ENCODE results near the gene CAPN11. TPM values are rescaled to one million over a fixed set of nuclear protein-coding genes. Genes with fewer than 3 reads are reported as not detected.

The CAPN11 gene
- total and polyA plus RNA-seq, 7 experiments from 2014 or later = 0.66 TPM; not detected in 6

- no peak for ATAC-seq
- Histone ChIP-seq H3K36me3 (ENCODE audit: control insufficient read depth in 2 of 3, insufficient read depth in 3 of 3, low read length in 3 of 3) (no peaks in the 10 kb centered on the region), H3K4me1 (ENCODE audit: control insufficient read depth in 2 of 2, insufficient read depth in 2 of 2, low read length in 2 of 2) (no peaks in the 10 kb centered on the region), H3K4me3 (ENCODE audit: low read length) (no peak overlapping the region), H3K9me3 (ENCODE audit: control insufficient read depth in 2 of 3, low read length in 3 of 3) (no peaks in the 10 kb centered on the region), H3K27ac (ENCODE audit: low read depth, low read length) (no peak overlapping the region), H3K27me3 (ENCODE audit: control insufficient read depth in 2 of 2, insufficient read depth in 2 of 2, low read length in 2 of 2) (no peaks in the 10 kb centered on the region)
- peaks cover 0 to 2% (median 0%) of the 10 kb centered on the region in 7 donors for H3K4me1 Mint-ChIP-seq
- no peaks in the 10 kb centered on the region for H3K36me3 Mint-ChIP-seq
- DNase-seq = no peak
- H3K27me3 Mint-ChIP-seq = peaks cover 0 to 17% (median 5%) of the 10 kb centered on the region in 5 donors
- intact Hi-C loops (cut with micrococcal nuclease) = no loop called here
- H3K9me3 Mint-ChIP-seq = no peaks in the 10 kb centered on the region
- POLR2A ChIA-PET = no interaction called here
- H3K4me3 Mint-ChIP-seq = no peak overlapping the region
- H3K27ac Mint-ChIP-seq = no peak overlapping the region
- CTCF ChIA-PET = no interaction called here
These were observed 43.2 kb downstream of the CAPN11 start for GRCh38 chr6:44201638-44202303.

DNA sequence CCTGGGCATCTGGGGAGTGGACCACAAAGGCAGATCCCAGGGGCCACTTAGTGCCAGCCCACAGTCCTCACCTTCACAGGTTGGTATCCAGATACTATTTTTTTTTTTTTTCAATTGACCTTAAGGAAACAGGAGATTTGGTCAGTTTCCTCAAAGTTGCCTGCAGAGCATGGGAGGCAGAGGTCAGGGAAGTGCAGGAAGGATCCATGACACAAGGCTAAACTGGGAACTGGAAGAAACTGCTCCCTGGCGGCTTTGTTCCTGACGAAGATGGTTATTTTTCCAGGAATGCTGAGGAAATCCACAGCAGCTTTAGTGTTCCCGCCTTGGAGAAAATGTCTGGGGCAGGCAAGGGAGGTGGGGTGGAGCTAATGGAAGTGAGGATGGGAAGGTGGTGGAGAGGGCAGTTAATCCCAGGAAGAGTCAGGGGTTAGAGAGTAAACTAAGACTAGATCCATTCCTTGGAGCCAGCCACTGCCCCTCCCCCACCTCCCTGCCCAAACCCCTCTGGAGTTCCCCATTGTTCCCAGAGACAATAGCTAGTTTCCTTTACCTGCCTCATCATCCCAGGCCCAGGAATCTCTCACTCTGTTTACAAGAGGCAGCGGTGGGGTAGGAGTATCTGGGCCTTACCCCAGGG is 43.8 kb downstream of the CAPN11 start:
- Histone ChIP-seq H3K27ac (ENCODE audit: low read depth, low read length) (no peak overlapping the region), H3K27me3 (ENCODE audit: control insufficient read depth in 2 of 2, insufficient read depth in 2 of 2, low read length in 2 of 2) (no peaks in the 10 kb centered on the region), H3K9me3 (ENCODE audit: control insufficient read depth in 2 of 3, low read length in 3 of 3) (no peaks in the 10 kb centered on the region), H3K4me1 (ENCODE audit: control insufficient read depth in 2 of 2, insufficient read depth in 2 of 2, low read length in 2 of 2) (no peaks in the 10 kb centered on the region), H3K36me3 (ENCODE audit: control insufficient read depth in 2 of 3, insufficient read depth in 3 of 3, low read length in 3 of 3) (no peaks in the 10 kb centered on the region), H3K4me3 (ENCODE audit: low read length) (no peak overlapping the region)
- peaks cover 0 to 17% (median 5%) of the 10 kb centered on the region in 5 donors for H3K27me3 Mint-ChIP-seq
- H3K27ac Mint-ChIP-seq = peak overlapping the region in 1 of 9 donors; percentile 62
- ATAC-seq (no peak), DNase-seq (no peak)
- H3K36me3 Mint-ChIP-seq = no peaks in the 10 kb centered on the region
- CTCF ChIA-PET = no interaction called here
- H3K4me1 Mint-ChIP-seq = peaks cover 0 to 2% (median 0%) of the 10 kb centered on the region in 7 donors
- intact Hi-C loops (cut with micrococcal nuclease) = no loop called here
- POLR2A ChIA-PET = no interaction called here
- H3K9me3 Mint-ChIP-seq = no peaks in the 10 kb centered on the region
- H3K4me3 Mint-ChIP-seq = no peak overlapping the region

DNA sequence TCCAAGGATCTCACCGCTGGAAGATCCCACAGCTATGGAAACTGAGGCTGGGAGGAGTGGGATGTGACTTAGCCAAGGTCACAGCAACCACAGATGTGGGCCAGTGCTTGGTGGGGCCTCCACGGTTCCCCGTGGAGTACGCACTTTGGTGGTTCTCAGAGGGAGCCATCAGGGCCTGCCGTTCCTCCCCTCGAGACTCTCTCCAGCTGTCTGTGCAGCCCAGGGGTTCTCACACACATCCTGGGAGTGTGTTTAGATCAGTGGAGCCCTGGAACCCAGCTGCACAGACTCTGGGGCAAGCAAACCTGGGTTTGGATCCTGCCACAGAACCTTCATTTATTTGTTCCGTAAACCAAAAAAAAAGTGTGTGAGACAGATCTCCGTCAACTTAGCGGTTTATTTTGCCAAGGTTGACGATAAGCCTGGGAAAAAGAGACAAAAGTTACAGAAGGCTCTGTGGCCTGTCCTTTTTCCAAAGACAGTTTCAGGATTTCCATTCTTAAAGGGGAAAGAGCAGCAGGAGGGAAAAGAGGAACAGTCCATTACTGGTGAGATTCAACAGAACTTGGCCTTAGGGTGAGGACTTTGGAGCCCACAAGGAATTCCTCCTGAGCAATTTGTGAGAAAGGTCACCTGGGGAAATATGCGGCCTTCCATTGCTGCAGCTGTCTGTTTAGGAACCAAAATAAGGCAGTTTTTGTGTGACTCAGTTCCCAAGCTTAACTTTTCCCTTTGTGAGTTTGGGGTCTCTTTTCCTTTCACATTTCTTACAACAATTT is 44.5 kb downstream of the CAPN11 start:
- ATAC-seq (no peak), DNase-seq (no peak)
- no peaks in the 10 kb centered on the region for H3K36me3 Mint-ChIP-seq
- H3K27me3 Mint-ChIP-seq = peaks cover 0 to 21% (median 7%) of the 10 kb centered on the region in 5 donors
- POLR2A ChIA-PET = no interaction called here
- Histone ChIP-seq H3K9me3 (ENCODE audit: control insufficient read depth in 2 of 3, low read length in 3 of 3) (no peaks in the 10 kb centered on the region), H3K36me3 (ENCODE audit: control insufficient read depth in 2 of 3, insufficient read depth in 3 of 3, low read length in 3 of 3) (no peaks in the 10 kb centered on the region), H3K27ac (ENCODE audit: low read depth, low read length) (no peak overlapping the region), H3K4me3 (ENCODE audit: low read length) (no peak overlapping the region), H3K27me3 (ENCODE audit: control insufficient read depth in 2 of 2, insufficient read depth in 2 of 2, low read length in 2 of 2) (no peaks in the 10 kb centered on the region), H3K4me1 (ENCODE audit: control insufficient read depth in 2 of 2, insufficient read depth in 2 of 2, low read length in 2 of 2) (no peaks in the 10 kb centered on the region)
- H3K4me3 Mint-ChIP-seq = no peak overlapping the region
- intact Hi-C loops (cut with micrococcal nuclease) = no loop called here
- CTCF ChIA-PET = no interaction called here
- peaks cover 0 to 2% (median 0%) of the 10 kb centered on the region in 7 donors for H3K4me1 Mint-ChIP-seq
- H3K27ac Mint-ChIP-seq = no peak overlapping the region
- no peaks in the 10 kb centered on the region for H3K9me3 Mint-ChIP-seq

- ATAC-seq = no peak
- Mint-ChIP-seq H3K4me1 (peaks cover 0 to 2% (median 0%) of the 10 kb centered on the region in 7 donors), H3K27me3 (peaks cover 0 to 23% (median 7%) of the 10 kb centered on the region in 5 donors), H3K27ac (no peak overlapping the region), H3K4me3 (no peak overlapping the region), H3K9me3 (no peaks in the 10 kb centered on the region), H3K36me3 (no peaks in the 10 kb centered on the region)
- Histone ChIP-seq H3K9me3 (ENCODE audit: control insufficient read depth in 2 of 3, low read length in 3 of 3) (no peaks in the 10 kb centered on the region), H3K4me3 (ENCODE audit: low read length) (no peak overlapping the region), H3K36me3 (ENCODE audit: control insufficient read depth in 2 of 3, insufficient read depth in 3 of 3, low read length in 3 of 3) (no peaks in the 10 kb centered on the region), H3K27me3 (ENCODE audit: control insufficient read depth in 2 of 2, insufficient read depth in 2 of 2, low read length in 2 of 2) (no peaks in the 10 kb centered on the region), H3K4me1 (ENCODE audit: control insufficient read depth in 2 of 2, insufficient read depth in 2 of 2, low read length in 2 of 2) (no peaks in the 10 kb centered on the region), H3K27ac (ENCODE audit: low read depth, low read length) (no peak overlapping the region)
- ChIA-PET POLR2A (no interaction called here), CTCF (no interaction called here)
- DNase-seq = no peak
- intact Hi-C loops (cut with micrococcal nuclease) = no loop called here
These were observed 45.3 kb downstream of the CAPN11 start for GRCh38 chr6:44203955-44204354.

- Histone ChIP-seq H3K27ac (ENCODE audit: low read depth, low read length) (no peak overlapping the region), H3K27me3 (ENCODE audit: control insufficient read depth in 2 of 2, insufficient read depth in 2 of 2, low read length in 2 of 2) (no peaks in the 10 kb centered on the region), H3K36me3 (ENCODE audit: control insufficient read depth in 2 of 3, insufficient read depth in 3 of 3, low read length in 3 of 3) (no peaks in the 10 kb centered on the region), H3K4me1 (ENCODE audit: control insufficient read depth in 2 of 2, insufficient read depth in 2 of 2, low read length in 2 of 2) (no peaks in the 10 kb centered on the region), H3K9me3 (ENCODE audit: control insufficient read depth in 2 of 3, low read length in 3 of 3) (no peaks in the 10 kb centered on the region), H3K4me3 (ENCODE audit: low read length) (no peak overlapping the region)
- intact Hi-C loops (cut with micrococcal nuclease) = no loop called here
- Mint-ChIP-seq H3K27ac (no peak overlapping the region), H3K4me3 (no peak overlapping the region), H3K36me3 (no peaks in the 10 kb centered on the region), H3K4me1 (peaks cover 0 to 4% (median 0%) of the 10 kb centered on the region in 7 donors), H3K27me3 (peaks cover 0 to 30% (median 9%) of the 10 kb centered on the region in 5 donors), H3K9me3 (no peaks in the 10 kb centered on the region)
- ChIA-PET POLR2A (no interaction called here), CTCF (no interaction called here)
- ATAC-seq = no peak
- DNase-seq = no peak
These were observed 49.3 kb downstream of the CAPN11 start for GRCh38 chr6:44207966-44208365.

DNA sequence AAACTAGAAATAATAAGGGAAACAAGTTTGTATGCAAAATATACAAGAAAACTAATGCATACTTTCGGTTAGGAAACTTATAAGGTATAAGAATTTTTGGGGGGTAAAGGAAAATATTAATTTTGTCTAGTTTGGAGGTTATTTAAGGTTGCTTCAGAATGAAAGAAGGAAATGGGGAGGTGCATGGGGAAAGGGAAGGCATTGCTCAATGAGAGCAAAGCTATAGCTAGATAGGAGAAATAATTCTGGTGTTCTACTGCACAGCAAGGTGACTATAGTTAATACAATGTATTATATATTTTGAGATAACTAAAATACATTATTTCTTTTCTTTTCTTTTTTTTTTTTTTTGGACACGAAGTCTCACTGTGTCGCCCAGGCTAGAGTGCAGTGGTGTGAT is 52.7 kb downstream of the CAPN11 start:
- Histone ChIP-seq H3K4me3 (ENCODE audit: low read length) (no peak overlapping the region), H3K4me1 (ENCODE audit: control insufficient read depth in 2 of 2, insufficient read depth in 2 of 2, low read length in 2 of 2) (no peaks in the 10 kb centered on the region), H3K36me3 (ENCODE audit: control insufficient read depth in 2 of 3, insufficient read depth in 3 of 3, low read length in 3 of 3) (no peaks in the 10 kb centered on the region), H3K27me3 (ENCODE audit: control insufficient read depth in 2 of 2, insufficient read depth in 2 of 2, low read length in 2 of 2) (no peaks in the 10 kb centered on the region), H3K9me3 (ENCODE audit: control insufficient read depth in 2 of 3, low read length in 3 of 3) (no peaks in the 10 kb centered on the region), H3K27ac (ENCODE audit: low read depth, low read length) (no peak overlapping the region)
- no peak for DNase-seq
- intact Hi-C loops (cut with micrococcal nuclease) = no loop called here
- POLR2A ChIA-PET = no interaction called here
- ATAC-seq = no peak
- Mint-ChIP-seq H3K4me3 (no peak overlapping the region), H3K27me3 (peaks cover 0 to 30% (median 9%) of the 10 kb centered on the region in 5 donors), H3K9me3 (no peaks in the 10 kb centered on the region), H3K27ac (no peak overlapping the region), H3K4me1 (peaks cover 0 to 4% (median 0%) of the 10 kb centered on the region in 7 donors), H3K36me3 (no peaks in the 10 kb centered on the region)
- CTCF ChIA-PET = no interaction called here

All from naive thymus-derived CD4-positive, alpha-beta T cell (primary cell).